Glutamatergic neuron (in vitro differentiated cells): Measurements from ENCODE around the gene ZFP36L1. TPM values are rescaled to one million over a fixed set of nuclear protein-coding genes. Genes with fewer than 3 reads are reported as not detected.

ENCODE experiments used
- DNase-seq: peaks from one replicate; pipeline ENCODE4 v3.0.0; 2022
- H3K27ac Mint-ChIP-seq: one replicate; pipeline ENCODE4 v1.8.0; 2020; ENCODE audit warnings: mild to moderate bottlenecking, mixed read lengths, inconsistent platforms; ENCODE audit not compliant: unreplicated experiment
- H3K27me3 Mint-ChIP-seq: one replicate; pipeline ENCODE4 v1.8.0; 2020; ENCODE audit warnings: mild to moderate bottlenecking, moderate library complexity, mixed read lengths, inconsistent platforms; ENCODE audit not compliant: unreplicated experiment
- H3K36me3 Mint-ChIP-seq: one replicate; pipeline ENCODE4 v1.8.0; 2020; ENCODE audit warnings: mild to moderate bottlenecking, mixed read lengths, inconsistent platforms; ENCODE audit not compliant: unreplicated experiment
- H3K4me1 Mint-ChIP-seq: one replicate; pipeline ENCODE4 v1.8.0; 2020; ENCODE audit warnings: mild to moderate bottlenecking, low read depth, mixed read lengths, inconsistent platforms; ENCODE audit not compliant: unreplicated experiment
- H3K4me3 Mint-ChIP-seq: one replicate; pipeline ENCODE4 v1.8.0; 2020; ENCODE audit warnings: mild to moderate bottlenecking, mixed read lengths, inconsistent platforms; ENCODE audit not compliant: unreplicated experiment
- H3K9me3 Mint-ChIP-seq: one replicate; pipeline ENCODE4 v1.8.0; 2020; ENCODE audit warnings: mild to moderate bottlenecking, moderate library complexity, mixed read lengths, inconsistent platforms; ENCODE audit not compliant: unreplicated experiment
- total RNA-seq: library from RNA; stranded (reverse); fragmentation: NEBNext Ultra II Directional; extraction: Animal tissue kit (Norgen Biotek cat#: 25700); gene quantifications from one replicate; pipeline ENCODE4 v1.2.1, GENCODE V29; 2021; ENCODE audit not compliant: unreplicated experiment
- TF ChIP-seq, protein P1 (sequence below): fragments of 200-600 bp; sonication (generic); IDR thresholded peaks from one replicate; pipeline ENCODE4 v1.5.0; 2021; ENCODE audit not compliant: partially characterized antibody, unreplicated experiment

The ZFP36L1 gene
- total RNA-seq, 1 donor from 2014 or later = 2.7 TPM

- DNase-seq = no peak
- H3K27me3 Mint-ChIP-seq = no peaks in the 10 kb centered on the region
Observed at GRCh38 chr14:68783408-68784225, 9.2 kb downstream of the ZFP36L1 start.

GRCh38 chr14:68782091-68782981, 10.5 kb downstream of the ZFP36L1 start:
- DNase-seq = peak; percentile 6
- Mint-ChIP-seq H3K9me3 (peaks cover 2% of the 10 kb centered on the region), H3K36me3 (no peaks in the 10 kb centered on the region), H3K27ac (no peak overlapping the region), H3K4me1 (peaks cover 1% of the 10 kb centered on the region), H3K27me3 (no peaks in the 10 kb centered on the region), H3K4me3 (no peak overlapping the region)
- TF ChIP-seq, protein P1, sequence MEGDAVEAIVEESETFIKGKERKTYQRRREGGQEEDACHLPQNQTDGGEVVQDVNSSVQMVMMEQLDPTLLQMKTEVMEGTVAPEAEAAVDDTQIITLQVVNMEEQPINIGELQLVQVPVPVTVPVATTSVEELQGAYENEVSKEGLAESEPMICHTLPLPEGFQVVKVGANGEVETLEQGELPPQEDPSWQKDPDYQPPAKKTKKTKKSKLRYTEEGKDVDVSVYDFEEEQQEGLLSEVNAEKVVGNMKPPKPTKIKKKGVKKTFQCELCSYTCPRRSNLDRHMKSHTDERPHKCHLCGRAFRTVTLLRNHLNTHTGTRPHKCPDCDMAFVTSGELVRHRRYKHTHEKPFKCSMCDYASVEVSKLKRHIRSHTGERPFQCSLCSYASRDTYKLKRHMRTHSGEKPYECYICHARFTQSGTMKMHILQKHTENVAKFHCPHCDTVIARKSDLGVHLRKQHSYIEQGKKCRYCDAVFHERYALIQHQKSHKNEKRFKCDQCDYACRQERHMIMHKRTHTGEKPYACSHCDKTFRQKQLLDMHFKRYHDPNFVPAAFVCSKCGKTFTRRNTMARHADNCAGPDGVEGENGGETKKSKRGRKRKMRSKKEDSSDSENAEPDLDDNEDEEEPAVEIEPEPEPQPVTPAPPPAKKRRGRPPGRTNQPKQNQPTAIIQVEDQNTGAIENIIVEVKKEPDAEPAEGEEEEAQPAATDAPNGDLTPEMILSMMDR = no peak

More at GRCh38 chr14:68783408-68784225, 9.2 kb downstream of the ZFP36L1 start:
- Mint-ChIP-seq H3K27ac (no peak overlapping the region), H3K36me3 (no peaks in the 10 kb centered on the region), H3K9me3 (peaks cover 2% of the 10 kb centered on the region), H3K4me1 (peaks cover 1% of the 10 kb centered on the region), H3K4me3 (no peak overlapping the region)
- TF ChIP-seq, protein P1 = no peak

- no peak overlapping the region for H3K27ac Mint-ChIP-seq
- TF ChIP-seq, protein P1 = no peak
- peak; percentile 4 for DNase-seq
- H3K36me3 Mint-ChIP-seq = no peaks in the 10 kb centered on the region
- no peaks in the 10 kb centered on the region for H3K27me3 Mint-ChIP-seq
- H3K4me1 Mint-ChIP-seq = peaks cover 1% of the 10 kb centered on the region
- peaks cover 2% of the 10 kb centered on the region for H3K9me3 Mint-ChIP-seq
- H3K4me3 Mint-ChIP-seq = no peak overlapping the region
Observed at GRCh38 chr14:68781161-68782021, 11.5 kb downstream of the ZFP36L1 start.

DNA sequence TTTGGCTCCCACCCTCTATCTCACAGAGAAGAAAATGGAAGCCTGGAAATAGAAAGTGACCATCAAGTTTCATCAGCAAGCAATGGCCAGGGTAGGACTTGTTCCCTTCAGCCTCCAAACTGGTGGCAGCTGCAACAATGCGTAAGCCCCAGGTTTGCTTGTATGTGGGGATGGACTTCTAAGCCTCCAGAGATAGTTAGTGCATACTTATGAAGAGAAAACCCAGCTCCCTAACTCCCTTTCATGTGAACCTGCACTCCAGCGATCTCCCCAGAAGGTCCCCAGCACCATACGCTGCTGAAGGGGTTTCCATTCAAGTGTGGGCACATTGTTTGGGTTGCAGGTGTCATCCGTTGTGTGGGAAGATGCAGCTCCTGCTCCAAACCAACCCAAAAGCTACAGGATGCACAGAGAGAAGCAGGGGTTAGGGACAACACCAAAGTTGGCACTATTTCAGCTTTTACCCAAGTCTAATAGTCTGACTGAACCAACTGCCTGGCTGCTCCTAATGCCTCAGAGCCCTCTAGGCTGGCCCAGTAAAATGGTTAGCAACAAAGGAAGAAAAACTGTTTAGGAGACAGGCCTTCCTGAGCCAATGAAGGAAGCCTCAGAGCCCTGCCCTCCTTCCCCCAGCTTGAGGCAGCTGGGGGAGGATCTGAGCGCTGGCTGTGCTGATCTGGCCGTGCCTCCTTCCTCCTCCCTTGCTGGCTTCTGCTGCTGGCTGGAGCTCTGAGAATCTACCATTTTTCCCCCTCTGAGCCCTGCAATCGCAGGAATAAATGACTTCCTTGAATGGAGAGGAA, 12.3 kb downstream of the ZFP36L1 start:
- no peak overlapping the region for H3K27ac Mint-ChIP-seq
- H3K4me1 Mint-ChIP-seq = peaks cover 1% of the 10 kb centered on the region
- TF ChIP-seq, protein P1 = no peak
- H3K4me3 Mint-ChIP-seq = no peak overlapping the region
- peaks cover 2% of the 10 kb centered on the region for H3K27me3 Mint-ChIP-seq
- peak; percentile 15 for DNase-seq
- H3K36me3 Mint-ChIP-seq = no peaks in the 10 kb centered on the region
- peaks cover 3% of the 10 kb centered on the region for H3K9me3 Mint-ChIP-seq
